IPS-NIHi11 (cell line): Measurements from ENCODE around the gene LYPD5.
"Not testable (repeated sequence)": the region's sequence is repeated elsewhere in the genome, so short reads cannot be mapped to it uniquely, and the experiment has no call there.

Experiments
- DNase-seq: peaks from one replicate; pipeline ENCODE4 v3.0.0; 2012; ENCODE audit warnings: mixed read lengths, low spot score

Gene LYPD5

DNA sequence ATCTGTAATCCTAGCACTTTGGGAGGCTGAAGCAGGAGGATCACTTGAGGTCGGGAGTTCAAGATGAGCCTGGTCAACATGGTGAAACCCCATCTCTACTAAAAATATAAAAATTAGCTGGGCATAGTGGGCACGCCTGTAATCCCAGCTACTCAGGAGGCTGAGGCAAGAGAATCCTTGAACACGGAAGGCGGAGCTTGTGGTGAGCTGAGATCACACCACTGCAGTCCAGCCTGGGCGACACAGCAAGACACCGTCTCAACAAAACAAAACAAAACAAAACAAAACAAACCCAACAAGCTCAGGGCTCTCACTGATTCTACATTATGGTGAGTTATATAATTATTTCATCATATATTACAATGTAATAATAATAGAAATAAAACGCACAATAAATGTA, 4.2 kb upstream of the LYPD5 start:
- DNase-seq: not testable (repeated sequence)

DNA sequence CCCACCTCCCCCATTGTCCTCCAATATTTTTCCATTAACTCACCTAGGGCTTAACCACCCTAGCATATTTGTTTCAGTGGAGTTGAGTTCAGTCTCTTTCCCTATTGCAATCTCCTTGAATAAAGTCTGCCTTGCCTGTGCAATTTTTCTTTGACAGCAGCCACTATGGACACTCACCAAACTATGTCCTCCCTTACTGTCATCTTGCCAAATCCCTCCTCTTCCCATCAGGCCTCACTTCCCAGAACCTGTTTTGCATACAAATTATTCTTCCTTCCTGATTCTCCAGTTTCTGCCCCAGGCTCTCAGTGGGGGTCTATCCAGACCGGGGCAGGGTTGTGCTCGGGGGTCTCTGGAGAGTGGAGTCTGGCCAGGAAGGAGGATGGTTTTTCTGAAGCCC, 2.2 kb upstream of the LYPD5 start:
- no peak for DNase-seq

DNA sequence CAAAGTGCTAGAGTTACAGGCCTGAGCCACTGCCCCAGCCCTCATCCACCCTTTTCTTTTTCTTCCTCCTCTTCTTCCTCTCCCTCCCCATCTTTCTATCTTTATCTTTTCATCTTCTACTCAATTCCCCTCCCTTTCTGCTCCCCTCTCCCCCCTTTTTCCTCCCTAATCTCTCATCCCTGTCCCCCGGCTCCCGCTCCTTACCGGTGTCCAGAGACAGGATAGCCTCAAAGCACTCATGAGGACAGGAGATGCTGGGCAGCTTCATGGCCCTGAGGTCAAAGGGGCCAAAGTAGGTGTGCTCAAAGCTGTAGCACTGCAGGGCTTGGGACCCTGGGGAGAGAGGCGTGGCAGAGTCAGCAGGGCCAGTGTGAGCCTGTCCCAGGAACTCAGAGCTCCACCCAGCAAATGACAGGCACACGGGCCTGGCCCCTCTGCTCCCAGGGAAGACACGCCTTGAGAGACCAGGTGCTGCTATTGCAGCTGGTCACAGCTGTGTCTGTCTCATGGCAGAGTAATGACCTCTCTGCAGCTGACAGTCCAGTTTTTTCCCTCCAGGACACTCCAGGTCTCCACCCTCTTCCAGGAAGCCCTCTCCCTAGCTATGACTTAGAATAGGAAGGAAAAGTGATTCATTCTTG, 2.6 kb downstream of the LYPD5 start:
- no peak for DNase-seq

DNA sequence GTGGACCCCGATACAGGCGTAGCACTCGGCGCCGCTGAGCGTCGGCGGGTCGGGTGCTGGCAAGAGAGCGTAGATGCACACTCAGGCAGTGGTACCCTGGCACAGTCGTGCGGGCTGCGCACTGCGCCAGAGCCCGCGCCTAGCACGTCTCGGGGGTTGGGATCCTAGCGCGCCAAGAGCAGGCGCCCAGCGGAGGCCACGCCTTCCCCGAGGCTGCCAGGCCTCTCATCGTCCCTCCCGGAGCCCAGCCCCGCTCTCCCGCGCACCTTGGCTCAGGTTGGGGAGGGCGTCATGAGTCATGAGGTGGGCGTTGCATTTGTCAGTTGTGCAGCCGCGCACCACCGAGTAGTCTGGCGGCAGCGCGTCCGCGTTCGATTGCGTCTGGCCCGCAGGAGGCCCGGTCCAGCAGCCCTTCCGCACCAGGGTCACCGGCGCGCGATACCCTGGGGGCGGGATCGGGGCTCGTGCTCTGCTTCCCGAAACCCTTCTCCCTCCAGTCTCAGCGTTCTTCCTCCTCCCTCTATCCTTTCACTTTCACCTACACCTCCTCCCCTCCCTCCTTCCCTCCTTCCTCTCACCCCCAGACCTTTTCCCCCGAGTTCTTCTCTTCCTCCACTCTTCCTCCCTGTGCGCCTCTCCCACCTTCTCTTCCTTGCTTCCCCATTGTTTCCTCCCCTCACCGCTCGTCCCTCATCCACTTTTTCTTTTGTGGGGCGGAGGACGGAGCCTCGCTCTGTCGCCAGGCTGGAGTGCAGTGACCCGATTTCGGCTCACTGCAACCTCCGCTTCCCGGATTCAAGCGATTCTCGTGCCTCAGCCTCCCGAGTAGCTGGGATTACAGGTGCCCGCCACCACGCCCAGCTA, 3.5 kb downstream of the LYPD5 start:
- peak; percentile 86 for DNase-seq

DNA sequence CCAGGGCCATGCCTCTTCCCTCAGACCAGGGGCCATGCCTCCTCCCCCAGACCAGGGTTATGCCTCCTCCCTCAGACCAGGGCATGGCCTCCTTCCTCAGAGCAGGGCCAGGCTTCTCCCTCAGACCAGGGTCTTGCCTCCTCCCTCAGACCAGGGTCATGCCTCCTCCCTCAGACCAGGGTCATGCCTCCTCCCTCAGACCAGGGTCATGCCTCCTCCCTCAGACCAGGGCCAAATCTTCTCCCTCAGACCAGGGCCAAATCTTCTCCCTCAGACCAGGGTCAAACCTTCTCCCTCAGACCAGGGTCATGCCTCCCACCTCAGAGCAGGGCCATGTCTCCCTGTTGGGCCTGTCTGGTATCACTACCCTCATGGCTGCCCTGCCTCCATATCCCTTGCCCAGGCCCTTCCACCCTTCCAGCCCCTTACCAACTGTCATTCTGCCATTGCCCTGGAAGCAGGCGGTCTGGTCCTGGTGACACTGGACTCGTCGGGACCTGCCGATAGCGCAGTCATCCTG, 4.2 kb downstream of the LYPD5 start:
- DNase-seq: no peak

DNA sequence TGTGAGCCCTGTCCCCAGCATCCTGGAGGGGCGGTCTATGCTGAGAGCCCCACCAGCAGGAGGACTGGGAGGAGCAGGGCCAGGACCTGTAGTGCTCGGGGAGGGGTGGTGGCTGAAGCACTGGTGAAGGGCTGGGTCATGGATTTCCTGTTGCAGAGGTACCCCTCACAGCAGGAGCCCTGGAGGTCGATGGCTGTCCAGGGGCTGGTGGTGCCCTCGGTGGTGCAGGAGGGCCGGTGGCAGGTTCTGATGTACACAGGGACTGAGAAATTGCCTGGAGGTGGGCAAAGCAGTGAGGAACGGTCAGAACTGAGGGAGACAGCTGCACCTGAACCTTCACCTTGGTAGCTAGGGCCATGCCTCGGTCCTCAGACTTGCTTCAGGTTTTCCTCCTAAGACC, 4.7 kb downstream of the LYPD5 start:
- DNase-seq: no peak

DNA sequence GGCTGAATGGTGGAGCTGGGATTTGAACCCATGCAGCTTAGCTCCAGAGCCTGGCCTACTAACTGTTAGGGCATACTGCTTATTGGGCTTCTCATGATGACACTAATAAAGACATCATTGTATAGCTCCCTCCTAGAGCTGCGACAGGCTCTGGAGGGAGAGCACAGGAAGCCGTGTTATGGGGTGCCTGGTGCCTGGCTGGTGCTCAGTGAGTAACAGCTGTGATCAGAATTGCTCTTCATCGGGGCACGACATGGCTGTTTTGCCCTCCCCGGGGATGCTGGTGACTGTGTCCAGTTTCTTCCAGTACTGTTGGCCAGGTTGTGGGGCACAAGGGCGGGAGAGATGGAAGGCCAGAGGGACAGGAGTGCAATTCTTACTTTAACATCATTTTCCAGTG, 5.1 kb downstream of the LYPD5 start:
- no peak for DNase-seq

DNA sequence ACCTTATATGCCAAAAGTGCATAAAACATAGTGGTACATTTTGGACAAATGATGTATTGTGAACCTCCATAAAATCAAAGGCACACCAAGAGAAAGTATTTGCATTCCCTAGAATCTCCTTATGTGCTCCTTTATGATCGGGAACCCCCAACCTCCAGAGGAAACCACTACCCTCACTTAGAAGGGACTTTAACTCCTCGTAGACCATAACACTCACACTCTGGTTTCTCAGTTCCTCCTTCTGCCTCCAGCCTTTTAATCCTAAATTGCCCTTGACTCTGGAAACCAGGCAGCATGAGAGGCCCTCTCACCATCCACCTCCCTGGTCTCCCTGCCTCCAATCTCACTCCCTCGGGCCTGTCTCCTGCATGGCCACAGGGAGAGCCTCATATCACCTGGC, 11.7 kb downstream of the LYPD5 start:
- DNase-seq: no peak

DNA sequence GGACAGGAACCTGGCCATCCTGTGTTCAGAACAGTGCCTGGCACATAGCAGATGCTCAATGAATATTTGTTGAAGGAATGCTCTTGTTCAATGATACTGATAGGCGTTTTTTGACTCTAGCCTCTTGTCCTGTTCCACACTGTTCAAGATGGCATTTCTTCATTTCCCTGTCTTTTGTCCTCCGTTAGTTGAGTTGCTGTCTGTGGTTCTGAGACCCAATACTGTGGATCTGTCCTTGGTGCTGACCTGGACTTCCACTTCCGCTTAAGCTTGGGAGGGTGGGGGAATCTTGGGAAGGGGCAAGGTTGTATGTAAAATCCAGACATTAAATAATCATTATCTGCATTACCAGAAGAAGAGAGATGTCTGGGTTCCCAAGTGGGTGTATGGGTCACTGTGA, 13.2 kb downstream of the LYPD5 start:
- no peak for DNase-seq

DNA sequence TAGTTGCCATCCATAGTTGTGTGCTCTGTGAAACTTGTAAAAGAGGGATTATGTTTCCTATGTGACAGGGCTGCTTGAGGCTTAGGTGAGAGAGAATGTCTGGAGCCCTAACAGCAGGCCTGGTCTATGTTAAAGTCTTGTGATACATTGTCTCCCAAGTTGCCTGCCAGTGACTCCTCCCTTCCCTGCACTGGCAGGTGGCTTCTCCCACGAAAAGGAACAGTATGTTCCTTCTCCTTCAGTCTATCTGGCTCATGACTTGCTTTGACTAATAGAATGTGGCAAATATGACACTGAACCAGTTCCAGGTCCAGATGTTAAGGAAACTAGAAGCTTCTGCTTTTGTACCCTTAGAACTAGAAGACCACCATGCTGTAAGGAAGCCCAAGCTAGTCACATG, 15.6 kb downstream of the LYPD5 start:
- no peak for DNase-seq

DNA sequence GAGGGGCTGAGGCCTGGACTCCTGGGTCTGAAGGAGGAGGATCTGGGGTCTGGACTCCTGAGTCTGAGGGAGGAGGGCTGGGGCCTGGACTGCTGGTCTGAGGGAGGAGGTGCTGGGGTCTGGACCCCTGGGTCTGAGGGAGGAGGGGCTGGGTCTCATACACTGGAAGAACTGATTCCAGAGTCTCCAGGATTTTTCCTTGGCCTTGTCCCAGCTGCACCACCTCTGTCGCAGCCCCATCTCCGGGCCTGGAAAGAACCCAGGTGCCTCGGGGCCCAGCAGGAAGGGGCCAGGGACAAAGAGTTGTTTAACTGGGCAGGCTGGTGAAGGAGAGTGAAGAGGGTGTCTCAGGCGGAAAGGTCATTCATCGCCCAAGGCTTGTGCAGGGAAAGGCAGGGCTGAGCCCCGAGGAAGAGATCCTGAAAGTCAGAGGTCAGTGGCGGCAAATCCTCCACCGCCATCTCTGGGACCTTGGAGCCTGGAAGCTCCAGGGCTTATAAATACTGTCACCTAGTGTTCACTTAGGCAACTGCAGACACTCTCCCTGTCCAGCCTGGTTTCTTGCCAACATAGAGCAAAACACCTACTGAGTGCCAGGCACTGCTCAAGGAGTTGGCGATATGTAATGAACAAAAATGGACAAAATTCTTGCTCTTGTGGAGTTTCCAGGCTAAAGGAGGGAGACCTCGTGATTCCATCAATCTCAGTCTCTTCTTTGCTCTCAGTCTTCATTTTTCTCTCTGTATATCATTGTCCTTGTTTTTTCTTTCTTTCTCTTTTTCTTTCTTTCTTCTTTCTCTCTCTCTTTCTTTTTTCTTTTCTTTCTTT, 17.1 kb downstream of the LYPD5 start:
- DNase-seq: peak; percentile 74

DNA sequence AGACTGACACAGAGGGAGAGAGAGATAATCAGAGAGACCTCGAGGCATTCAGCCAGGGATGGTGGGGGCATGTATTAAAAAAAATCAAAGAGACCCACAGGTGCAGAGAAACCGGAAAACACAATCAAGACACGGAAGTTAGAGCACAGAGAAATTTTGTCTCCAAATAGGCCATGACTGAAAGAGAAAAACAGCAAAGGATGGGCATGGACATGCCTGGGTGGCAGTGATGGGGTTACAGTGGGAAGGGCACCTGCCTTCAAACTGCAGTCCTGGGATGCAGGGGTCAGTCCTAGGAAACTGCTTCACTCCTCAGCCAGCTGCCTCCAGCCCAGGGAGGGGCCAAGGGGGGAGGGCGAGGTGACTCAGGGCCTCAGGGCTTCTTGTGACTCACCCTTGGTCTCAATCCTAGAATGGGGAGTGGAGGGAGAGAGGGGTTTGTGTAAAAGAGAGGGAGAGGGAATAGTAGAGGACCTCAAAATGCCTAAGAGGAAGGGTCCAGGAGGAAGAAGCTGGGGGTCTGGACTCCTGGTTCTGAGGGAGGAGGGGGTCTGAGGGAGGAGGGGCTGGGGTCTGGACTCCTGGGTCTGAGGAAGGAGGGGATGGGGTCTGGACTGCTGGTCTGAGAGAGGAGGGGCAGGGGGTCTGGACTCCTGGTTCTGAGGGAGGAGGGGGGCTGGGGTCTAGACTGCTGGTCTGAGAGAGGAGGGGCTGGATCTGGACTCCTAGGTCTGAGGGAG, 17.8 kb downstream of the LYPD5 start:
- DNase-seq: no peak

DNA sequence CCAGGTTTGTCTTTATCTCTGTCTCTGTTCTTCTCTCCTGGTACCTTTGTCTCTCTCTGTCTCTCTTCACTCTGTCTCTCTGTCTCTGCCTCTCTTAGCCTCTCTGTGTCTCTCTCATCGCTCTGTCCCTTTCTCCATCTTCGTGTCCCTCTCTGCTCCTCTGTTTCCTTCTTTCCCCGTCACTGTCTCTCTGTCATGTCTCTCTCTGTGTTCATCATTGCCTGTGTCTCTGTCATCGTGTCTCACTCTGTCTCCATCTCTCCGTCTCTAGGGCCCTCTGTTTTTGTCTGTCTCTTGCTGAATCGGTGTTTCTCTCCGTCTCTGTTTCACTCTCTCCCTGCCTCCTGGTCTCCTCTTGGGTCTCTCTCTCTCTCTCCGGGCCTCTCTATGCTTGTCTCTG, 18.6 kb downstream of the LYPD5 start:
- DNase-seq: no peak

DNA sequence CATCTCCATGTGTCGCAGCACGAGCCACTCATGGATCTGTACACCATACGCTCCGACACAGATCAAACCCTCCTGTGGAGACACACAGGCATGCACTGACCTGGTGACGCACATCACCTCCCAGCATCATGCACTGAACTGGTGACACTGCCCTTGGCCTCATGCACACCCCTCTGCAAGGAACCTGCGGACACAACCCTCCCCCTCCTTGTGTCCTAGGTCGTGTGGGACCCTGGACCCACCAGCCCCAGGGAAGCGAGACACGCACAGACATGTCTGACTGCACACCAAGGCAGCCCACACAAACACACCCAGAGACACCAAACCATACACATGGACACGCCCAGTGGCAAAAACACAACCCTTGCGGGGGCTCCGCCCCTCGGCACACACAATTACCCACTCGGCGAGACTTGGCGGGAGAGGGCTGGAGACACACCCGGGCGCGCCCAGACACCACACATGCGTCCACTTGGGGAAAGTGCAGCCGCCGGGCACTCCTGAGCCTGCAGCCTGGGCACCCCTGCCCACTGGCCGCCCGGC, 19.5 kb downstream of the LYPD5 start:
- no peak for DNase-seq

DNA sequence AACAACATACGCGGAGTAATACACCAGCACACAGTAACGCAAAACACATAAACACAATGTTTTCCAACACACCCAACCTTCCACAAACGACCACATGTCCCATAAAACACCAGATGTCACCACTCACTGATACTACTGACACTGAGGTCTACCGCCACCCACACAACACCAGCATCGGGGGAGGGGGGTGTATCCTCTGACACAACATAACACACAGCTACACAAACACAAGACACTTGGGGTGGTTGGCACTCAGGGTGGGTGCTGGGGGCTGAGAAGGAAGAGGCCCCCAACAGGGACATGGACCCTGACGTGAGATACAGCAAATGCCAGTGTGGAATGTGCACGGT, 20.0 kb downstream of the LYPD5 start:
- no peak for DNase-seq

DNA sequence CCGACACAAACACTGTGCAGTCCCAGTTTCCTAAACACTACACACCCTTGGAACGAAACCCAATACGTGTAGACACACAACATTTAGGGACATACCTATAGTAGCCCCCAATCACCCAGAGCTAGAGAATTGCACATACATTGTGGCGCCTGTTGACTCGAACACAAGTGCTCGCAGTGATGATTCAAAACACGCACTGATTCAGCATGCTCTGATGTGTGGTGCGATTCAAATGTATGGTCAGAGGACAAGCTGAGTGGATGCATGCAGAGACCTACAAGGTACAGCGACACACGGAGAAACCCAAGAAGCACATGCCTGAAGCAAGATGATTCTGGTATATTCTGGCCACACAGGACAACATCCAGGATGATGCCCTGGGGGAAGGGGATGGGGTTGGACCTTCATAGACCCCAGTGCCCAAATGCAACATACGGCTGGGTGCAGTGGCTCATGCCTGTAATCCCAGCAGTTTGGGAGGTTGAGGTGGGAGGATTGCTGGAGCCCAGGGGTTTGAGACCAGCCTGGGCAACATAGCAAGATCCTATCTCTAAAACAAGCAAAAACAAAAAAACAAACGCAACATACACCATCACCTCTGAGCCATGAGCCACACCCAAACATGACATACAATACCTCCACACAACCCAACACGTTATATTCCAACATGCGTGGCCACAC, 20.5 kb downstream of the LYPD5 start:
- DNase-seq: no peak

DNA sequence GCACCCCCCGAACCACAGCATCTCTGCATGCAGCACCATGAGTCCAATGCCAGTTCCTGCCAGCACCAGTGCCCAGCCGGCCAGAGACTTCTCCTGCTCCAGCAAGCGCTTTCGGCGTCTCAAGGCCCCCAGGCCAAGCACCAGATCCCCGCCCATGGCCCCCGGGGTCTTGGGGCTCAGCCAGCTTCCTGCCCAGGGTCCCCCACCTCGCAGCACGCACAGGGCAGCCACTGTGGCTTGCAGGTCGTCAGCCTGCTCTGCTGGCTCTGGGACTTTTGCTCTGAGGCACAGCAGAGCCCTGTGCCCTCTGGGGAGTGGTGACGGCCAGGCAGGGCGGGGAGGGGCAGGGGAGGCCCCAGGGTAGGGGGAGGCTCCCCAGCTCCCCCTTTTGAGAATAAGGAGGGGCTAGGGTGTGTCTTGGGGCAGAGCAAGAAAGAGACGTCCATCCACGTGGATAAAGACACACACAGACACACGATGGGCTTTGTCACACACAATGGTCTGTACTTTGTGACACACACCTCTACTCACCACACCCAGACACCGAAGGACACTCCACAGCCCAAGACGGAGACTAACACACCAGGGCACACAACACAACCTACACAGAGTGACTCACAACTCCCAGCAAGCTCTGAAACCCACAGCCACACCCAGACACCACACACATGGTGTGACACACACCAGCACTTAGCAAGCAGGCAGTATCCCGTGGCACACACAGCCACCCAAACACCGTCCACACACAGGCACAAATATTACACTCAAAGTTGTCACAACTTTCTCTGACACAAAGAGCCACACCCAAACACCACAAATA, 21.3 kb downstream of the LYPD5 start, which contains the start of gene KCNN4:
KCNN4 (minus strand) TSS at position 268 of the 820 bp plus-strand sequence; CDS start at position 156, 112 bp downstream.
- no peak for DNase-seq

DNA sequence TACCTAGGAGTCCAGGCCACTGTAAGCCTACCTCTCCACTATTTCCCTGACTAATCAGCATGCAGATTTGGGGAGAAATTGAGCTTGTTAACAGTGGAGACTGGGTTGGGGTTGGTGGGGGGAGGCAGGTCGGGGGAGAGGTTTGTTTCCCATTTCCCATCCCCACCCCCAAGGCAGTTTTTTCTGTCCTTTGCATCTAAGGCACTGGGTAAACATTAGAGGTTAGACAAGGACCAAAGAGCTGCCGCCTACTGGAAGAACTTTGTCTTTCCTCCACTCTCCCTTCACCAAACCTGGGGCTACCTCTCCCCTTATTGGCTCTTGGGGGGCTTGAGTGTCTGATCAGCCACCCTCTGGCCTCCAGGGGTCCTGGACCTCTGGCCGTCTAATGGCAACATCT, 22.4 kb downstream of the LYPD5 start:
- no peak for DNase-seq

DNA sequence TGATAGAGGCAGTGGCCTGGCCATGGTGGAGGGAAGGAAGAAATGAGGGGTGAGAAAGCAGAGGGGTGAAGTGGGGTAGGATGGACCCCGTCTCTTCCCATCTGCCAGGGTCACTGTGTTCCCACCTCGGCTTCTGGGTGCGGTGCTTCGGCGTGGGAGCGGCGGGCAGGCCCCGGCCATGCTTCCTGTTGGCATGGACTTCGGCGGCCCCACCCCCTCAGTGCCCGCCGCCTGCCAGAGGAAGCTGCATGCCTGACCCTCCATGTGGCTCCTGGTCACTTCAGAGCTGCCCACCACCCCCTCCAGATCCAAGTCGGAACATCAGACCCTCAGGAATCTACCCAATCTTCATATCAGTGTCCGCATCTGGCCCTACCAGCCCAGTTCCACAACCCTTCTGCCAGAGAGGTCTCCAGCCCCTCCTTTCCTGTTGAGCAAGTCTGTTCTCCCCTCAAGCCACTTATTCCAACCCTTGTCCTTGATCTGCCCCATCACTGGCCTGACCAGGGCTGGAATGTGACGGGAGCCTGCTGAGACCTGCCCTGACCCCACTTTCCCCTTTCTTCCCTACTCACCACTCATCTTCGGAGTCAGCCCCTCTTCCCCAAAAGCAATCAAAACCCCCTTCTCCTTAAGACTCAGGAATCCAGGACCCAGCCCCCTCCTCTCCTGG, 23.0 kb downstream of the LYPD5 start:
- no peak for DNase-seq

DNA sequence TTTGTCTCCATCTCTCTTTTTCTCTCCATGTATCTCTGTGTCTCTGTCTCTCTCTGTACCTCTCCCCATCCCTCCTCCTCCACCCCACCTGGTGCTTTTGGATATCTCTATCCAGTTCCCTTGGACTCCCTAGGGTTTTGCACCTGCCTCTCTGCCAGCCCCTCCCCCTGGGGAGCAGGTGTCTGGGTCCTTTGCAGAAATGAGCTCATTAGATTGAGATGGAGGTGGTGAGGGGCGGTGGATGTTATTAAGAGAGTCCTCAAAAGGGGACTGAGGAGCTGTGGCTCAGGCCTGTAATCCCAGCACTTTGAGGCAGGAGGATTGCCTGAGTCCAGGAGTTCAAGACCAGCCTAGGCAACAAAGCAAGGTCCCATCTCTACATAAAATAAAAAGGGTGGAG, 23.6 kb downstream of the LYPD5 start:
- no peak for DNase-seq
